ENCODE data around the gene RREB1.

DNA sequence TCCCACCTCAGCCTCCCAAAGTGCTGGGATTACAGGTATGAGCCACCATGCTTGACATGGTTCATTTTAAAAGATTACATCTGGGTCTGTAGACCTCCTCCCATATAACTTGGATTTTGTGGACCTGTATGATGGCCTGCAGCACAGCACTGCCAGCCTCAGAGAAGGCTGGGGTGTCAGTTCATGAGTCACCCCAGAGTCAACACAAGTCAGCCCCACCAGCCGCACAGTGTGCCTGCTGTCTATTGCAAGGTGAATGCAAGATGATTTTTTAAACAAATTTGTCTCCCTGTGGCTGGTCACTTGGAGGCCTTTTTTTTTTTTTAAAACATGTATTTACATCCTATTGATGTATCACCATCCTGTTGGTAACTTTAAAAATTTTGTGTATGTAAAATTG lies 76.7 kb downstream of the RREB1 start:
- TF ChIP-seq, protein P1, sequence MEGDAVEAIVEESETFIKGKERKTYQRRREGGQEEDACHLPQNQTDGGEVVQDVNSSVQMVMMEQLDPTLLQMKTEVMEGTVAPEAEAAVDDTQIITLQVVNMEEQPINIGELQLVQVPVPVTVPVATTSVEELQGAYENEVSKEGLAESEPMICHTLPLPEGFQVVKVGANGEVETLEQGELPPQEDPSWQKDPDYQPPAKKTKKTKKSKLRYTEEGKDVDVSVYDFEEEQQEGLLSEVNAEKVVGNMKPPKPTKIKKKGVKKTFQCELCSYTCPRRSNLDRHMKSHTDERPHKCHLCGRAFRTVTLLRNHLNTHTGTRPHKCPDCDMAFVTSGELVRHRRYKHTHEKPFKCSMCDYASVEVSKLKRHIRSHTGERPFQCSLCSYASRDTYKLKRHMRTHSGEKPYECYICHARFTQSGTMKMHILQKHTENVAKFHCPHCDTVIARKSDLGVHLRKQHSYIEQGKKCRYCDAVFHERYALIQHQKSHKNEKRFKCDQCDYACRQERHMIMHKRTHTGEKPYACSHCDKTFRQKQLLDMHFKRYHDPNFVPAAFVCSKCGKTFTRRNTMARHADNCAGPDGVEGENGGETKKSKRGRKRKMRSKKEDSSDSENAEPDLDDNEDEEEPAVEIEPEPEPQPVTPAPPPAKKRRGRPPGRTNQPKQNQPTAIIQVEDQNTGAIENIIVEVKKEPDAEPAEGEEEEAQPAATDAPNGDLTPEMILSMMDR (conservative IDR thresholded peaks at IDR 0.05 in 1 of 2, IDR thresholded peaks at IDR 0.05 in 1 of 2; ENCODE audit: extremely low read depth in 1 of 2, insufficient read depth in 1 of 2, low read depth in 1 of 2, low read length in 2 of 2), result no peak
- no peak for TF ChIP-seq EZH2 (IDR thresholded peaks at IDR 0.05; ENCODE audit: borderline replicate concordance, low read length)
